Prostate gland (tissue), 2 donors: Measurements from ENCODE around the gene HSPB1.

ENCODE experiments used
- POLR2AphosphoS5 ChIP-seq: sonication (generic); formaldehyde crosslinking; IDR thresholded peaks from one replicate; pipeline ENCODE4 v1.6.1; 2017; ENCODE audit warnings: antibody characterized with exemption
- TF ChIP-seq, protein P1 (sequence below), 4 experiments: fragments of 200-600 bp in 2 of 4; fragments of 450-650 bp in 2 of 4; sonication (generic) in 2 of 4; IDR thresholded peaks; 1 replicate in 3 of 4; 2 replicates in 1 of 4; pipeline ENCODE4 v1.5.1; 2016 to 2019; ENCODE audit warnings: antibody characterized with exemption in 4 of 4, mild to moderate bottlenecking in 2 of 4, moderate library complexity in 2 of 4

DNA sequence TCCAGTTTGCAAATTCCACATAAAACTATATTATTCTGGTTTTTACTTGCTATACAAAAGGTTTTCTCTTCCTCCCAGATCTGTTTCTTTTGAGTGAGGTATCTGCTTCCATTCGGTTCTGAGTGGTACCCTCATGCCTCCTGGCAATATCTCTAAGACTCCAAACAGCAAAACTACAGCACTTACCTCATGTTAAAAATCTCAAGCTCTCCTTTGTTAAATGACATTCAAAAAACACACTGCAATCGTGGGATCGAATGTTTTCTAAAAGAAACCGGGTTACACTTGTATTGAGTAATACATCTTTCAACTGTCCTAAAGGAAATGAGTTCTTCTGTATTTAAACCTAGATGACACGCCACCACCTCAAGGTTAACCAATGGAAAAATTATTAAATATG lies 45.2 kb downstream of the HSPB1 start:
- TF ChIP-seq, protein P1, sequence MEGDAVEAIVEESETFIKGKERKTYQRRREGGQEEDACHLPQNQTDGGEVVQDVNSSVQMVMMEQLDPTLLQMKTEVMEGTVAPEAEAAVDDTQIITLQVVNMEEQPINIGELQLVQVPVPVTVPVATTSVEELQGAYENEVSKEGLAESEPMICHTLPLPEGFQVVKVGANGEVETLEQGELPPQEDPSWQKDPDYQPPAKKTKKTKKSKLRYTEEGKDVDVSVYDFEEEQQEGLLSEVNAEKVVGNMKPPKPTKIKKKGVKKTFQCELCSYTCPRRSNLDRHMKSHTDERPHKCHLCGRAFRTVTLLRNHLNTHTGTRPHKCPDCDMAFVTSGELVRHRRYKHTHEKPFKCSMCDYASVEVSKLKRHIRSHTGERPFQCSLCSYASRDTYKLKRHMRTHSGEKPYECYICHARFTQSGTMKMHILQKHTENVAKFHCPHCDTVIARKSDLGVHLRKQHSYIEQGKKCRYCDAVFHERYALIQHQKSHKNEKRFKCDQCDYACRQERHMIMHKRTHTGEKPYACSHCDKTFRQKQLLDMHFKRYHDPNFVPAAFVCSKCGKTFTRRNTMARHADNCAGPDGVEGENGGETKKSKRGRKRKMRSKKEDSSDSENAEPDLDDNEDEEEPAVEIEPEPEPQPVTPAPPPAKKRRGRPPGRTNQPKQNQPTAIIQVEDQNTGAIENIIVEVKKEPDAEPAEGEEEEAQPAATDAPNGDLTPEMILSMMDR (IDR thresholded peaks at IDR 0.05), result no peak
- no peak for TF ChIP-seq POLR2AphosphoS5
